Prostate gland (tissue), 2 donors: ENCODE results near the gene CDK9.

Experiments
- POLR2A ChIP-seq: fragments of 450-650 bp; IDR thresholded peaks from one replicate; pipeline ENCODE4 v1.6.1; 2016; ENCODE audit warnings: antibody characterized with exemption, mild to moderate bottlenecking
- POLR2AphosphoS5 ChIP-seq: sonication (generic); formaldehyde crosslinking; IDR thresholded peaks from one replicate; pipeline ENCODE4 v1.6.1; 2017; ENCODE audit warnings: antibody characterized with exemption
- TF ChIP-seq, protein P1 (sequence below), 4 experiments: fragments of 200-600 bp in 2 of 4; fragments of 450-650 bp in 2 of 4; sonication (generic) in 2 of 4; IDR thresholded peaks; 1 replicate in 3 of 4; 2 replicates in 1 of 4; pipeline ENCODE4 v1.5.1; 2016 to 2019; ENCODE audit warnings: antibody characterized with exemption in 4 of 4, mild to moderate bottlenecking in 2 of 4, moderate library complexity in 2 of 4

DNA sequence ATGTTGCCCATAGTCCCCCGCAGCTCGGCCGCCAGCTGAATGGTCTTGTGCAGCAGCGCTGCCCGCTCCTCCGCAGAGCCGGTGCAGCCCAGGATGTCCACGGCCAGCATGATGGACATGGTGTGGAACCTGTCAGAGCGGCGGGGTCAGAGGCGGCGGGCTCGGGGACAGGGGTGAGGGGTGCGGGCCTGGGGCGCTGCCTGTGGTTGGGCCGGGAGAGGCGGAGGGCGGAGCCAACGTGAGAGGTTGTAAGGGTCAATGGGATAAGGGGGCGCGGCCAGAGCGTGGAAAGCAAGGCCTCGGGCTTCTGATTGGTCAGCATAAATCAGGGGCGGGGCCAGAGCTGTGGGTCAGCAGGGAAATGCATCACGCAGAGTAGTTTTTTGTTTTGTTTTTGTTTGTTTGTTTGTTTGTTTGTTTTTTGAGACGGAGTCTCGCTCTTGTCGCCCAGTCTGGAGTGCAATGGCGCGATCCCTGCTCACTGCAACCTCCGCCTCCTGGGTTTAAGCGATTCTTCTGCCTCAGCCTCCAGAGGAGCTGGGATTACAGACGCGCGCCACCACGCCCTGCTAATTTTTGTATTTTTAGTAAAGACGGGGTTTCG is 43.9 kb upstream of the CDK9 start:
- TF ChIP-seq, protein P1, sequence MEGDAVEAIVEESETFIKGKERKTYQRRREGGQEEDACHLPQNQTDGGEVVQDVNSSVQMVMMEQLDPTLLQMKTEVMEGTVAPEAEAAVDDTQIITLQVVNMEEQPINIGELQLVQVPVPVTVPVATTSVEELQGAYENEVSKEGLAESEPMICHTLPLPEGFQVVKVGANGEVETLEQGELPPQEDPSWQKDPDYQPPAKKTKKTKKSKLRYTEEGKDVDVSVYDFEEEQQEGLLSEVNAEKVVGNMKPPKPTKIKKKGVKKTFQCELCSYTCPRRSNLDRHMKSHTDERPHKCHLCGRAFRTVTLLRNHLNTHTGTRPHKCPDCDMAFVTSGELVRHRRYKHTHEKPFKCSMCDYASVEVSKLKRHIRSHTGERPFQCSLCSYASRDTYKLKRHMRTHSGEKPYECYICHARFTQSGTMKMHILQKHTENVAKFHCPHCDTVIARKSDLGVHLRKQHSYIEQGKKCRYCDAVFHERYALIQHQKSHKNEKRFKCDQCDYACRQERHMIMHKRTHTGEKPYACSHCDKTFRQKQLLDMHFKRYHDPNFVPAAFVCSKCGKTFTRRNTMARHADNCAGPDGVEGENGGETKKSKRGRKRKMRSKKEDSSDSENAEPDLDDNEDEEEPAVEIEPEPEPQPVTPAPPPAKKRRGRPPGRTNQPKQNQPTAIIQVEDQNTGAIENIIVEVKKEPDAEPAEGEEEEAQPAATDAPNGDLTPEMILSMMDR (IDR thresholded peaks at IDR 0.05), result no peak
- TF ChIP-seq POLR2AphosphoS5, result no peak
- no peak for TF ChIP-seq POLR2A
